Fibroblast of skin of left biceps (primary cell): Measurements from ENCODE around the gene C3orf33.

ENCODE experiments used
- DNase-seq, 2 experiments: peaks; one replicate each; pipeline ENCODE4 v3.0.0-alpha.2; 2013; ENCODE audit warnings: low read depth in 2 of 2

The C3orf33 gene

GRCh38 chr3:155742349-155742965 lies 63.6 kb downstream of the C3orf33 start:
- DNase-seq: no peak

GRCh38 chr3:155741603-155742002 lies 64.5 kb downstream of the C3orf33 start:
- DNase-seq: no peak

- DNase-seq: no peak
Observed at GRCh38 chr3:155741101-155741500, 65.0 kb downstream of the C3orf33 start.

- DNase-seq: no peak
Observed at GRCh38 chr3:155739154-155739553, 66.9 kb downstream of the C3orf33 start.

- no peak for DNase-seq
Observed at GRCh38 chr3:155738580-155739076, 67.5 kb downstream of the C3orf33 start.

GRCh38 chr3:155737844-155738460 lies 68.1 kb downstream of the C3orf33 start:
- DNase-seq: no peak

GRCh38 chr3:155736381-155736780 lies 69.7 kb downstream of the C3orf33 start:
- DNase-seq: no peak

- no peak for DNase-seq
Observed at GRCh38 chr3:155730843-155731242, 75.2 kb downstream of the C3orf33 start.

- DNase-seq: no peak
Observed at GRCh38 chr3:155727836-155728235, 78.2 kb downstream of the C3orf33 start.

GRCh38 chr3:155714295-155714718 lies 91.8 kb downstream of the C3orf33 start:
- DNase-seq: no peak
